ENCODE data around the gene SH3BGRL3.
"Not testable (repeated sequence)": the region's sequence is repeated elsewhere in the genome, so short reads cannot be mapped to it uniquely, and the experiment has no call there.

Gene SH3BGRL3

GRCh38 chr1:26318338-26319064 lies 38.6 kb downstream of the SH3BGRL3 start:
- DNase-seq: no peak

GRCh38 chr1:26320896-26321295 lies 41.0 kb downstream of the SH3BGRL3 start:
- DNase-seq: no peak

GRCh38 chr1:26321315-26322041 lies 41.6 kb downstream of the SH3BGRL3 start:
- peak; percentile 90 for DNase-seq

GRCh38 chr1:26322042-26322331 lies 42.1 kb downstream of the SH3BGRL3 start:
- DNase-seq: no peak

GRCh38 chr1:26323382-26323781 lies 43.5 kb downstream of the SH3BGRL3 start:
- DNase-seq: no peak

- DNase-seq: no peak
These were observed 44.7 kb downstream of the SH3BGRL3 start for GRCh38 chr1:26324550-26324949.

- no peak for DNase-seq
These were observed 48.1 kb downstream of the SH3BGRL3 start for GRCh38 chr1:26327956-26328362.

- DNase-seq: no peak
These were observed 48.7 kb downstream of the SH3BGRL3 start for GRCh38 chr1:26328597-26328996.

- not testable (repeated sequence) for DNase-seq
These were observed 49.5 kb downstream of the SH3BGRL3 start for GRCh38 chr1:26329380-26329779.

GRCh38 chr1:26330276-26330675 lies 50.4 kb downstream of the SH3BGRL3 start:
- DNase-seq: no peak
